Activated T-cell treated with anti-CD3 and anti-CD28 coated beads, Interleukin-2, amount 50 U/mL, for 4 hours (primary cell): Measurements from ENCODE around the gene CLHC1. TPM values are rescaled to one million over a fixed set of nuclear protein-coding genes. Genes with fewer than 3 reads are reported as not detected.
A peak's percentile ranks its signal among the peaks of the same experiment; 100 is the strongest.

ENCODE experiments used
- ATAC-seq, 2 donors: fragments of 200-7000 bp; cut with Tn5 transposase; one replicate each; pipeline ENCODE4 v1.10.0; 2021
- DNase-seq: peaks from one replicate; pipeline ENCODE4 v3.0.0-alpha.2; 2020
- H3K27me3 Mint-ChIP-seq: one replicate; pipeline ENCODE4 v1.8.0; 2021; ENCODE audit warnings: low read depth, mixed read lengths
- H3K36me3 Mint-ChIP-seq: one replicate; pipeline ENCODE4 v1.8.0; 2022; ENCODE audit warnings: mixed read lengths; ENCODE audit not compliant: insufficient read depth
- H3K4me1 Mint-ChIP-seq: one replicate; pipeline ENCODE4 v1.8.0; 2021; ENCODE audit warnings: low read depth, mixed read lengths
- H3K4me3 Mint-ChIP-seq: one replicate; pipeline ENCODE4 v1.8.0; 2021; ENCODE audit warnings: mild to moderate bottlenecking, moderate library complexity, mixed read lengths
- H3K9me3 Mint-ChIP-seq: one replicate; pipeline ENCODE4 v1.8.0; 2021; ENCODE audit warnings: mixed read lengths
- total RNA-seq, 3 donors: library from RNA; stranded (reverse); gene quantifications; one replicate each; pipeline ENCODE4 v1.2.1, GENCODE V29; 2021

Gene CLHC1
- total RNA-seq, 3 donors from 2014 or later: 2.8 to 4.3 (median 3.6) TPM

- Mint-ChIP-seq H3K4me3 (no peak overlapping the region), H3K4me1 (peaks cover 4% of the 10 kb centered on the region), H3K9me3 (no peaks in the 10 kb centered on the region), H3K27me3 (no peaks in the 10 kb centered on the region), H3K36me3 (no peaks in the 10 kb centered on the region)
- peak; percentile 10 to 21 for ATAC-seq
- no peak for DNase-seq
These were observed 74.6 kb downstream of the CLHC1 start for GRCh38 chr2:55157474-55157884.

DNA sequence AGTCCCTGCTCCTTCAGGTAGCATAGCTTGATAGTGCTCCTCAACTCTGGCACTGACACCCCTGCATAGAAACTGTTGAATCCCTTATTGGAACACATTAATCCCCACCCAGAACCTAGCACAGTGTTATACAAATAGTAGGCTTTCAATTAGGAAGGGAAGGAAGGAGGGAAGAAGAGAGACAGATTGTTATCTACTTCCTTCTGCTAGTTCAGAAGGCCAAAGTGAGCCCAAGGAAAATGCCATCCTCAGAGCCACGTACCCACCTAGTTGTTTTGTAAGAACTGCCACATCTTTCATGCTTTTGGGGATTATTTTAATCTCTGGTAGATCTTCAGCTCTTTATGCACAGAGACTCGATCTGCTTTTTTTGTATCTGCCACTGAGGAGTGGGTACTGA is 75.1 kb downstream of the CLHC1 start:
- peaks cover 4% of the 10 kb centered on the region for H3K4me1 Mint-ChIP-seq
- H3K4me3 Mint-ChIP-seq: no peak overlapping the region
- no peaks in the 10 kb centered on the region for H3K27me3 Mint-ChIP-seq
- DNase-seq (no peak), ATAC-seq (no peak)
- no peaks in the 10 kb centered on the region for H3K9me3 Mint-ChIP-seq
- no peaks in the 10 kb centered on the region for H3K36me3 Mint-ChIP-seq

GRCh38 chr2:55156326-55156725 is 75.8 kb downstream of the CLHC1 start:
- no peaks in the 10 kb centered on the region for H3K27me3 Mint-ChIP-seq
- no peaks in the 10 kb centered on the region for H3K36me3 Mint-ChIP-seq
- H3K4me1 Mint-ChIP-seq: peaks cover 4% of the 10 kb centered on the region
- no peak overlapping the region for H3K4me3 Mint-ChIP-seq
- ATAC-seq (no peak), DNase-seq (no peak)
- H3K9me3 Mint-ChIP-seq: no peaks in the 10 kb centered on the region

DNA sequence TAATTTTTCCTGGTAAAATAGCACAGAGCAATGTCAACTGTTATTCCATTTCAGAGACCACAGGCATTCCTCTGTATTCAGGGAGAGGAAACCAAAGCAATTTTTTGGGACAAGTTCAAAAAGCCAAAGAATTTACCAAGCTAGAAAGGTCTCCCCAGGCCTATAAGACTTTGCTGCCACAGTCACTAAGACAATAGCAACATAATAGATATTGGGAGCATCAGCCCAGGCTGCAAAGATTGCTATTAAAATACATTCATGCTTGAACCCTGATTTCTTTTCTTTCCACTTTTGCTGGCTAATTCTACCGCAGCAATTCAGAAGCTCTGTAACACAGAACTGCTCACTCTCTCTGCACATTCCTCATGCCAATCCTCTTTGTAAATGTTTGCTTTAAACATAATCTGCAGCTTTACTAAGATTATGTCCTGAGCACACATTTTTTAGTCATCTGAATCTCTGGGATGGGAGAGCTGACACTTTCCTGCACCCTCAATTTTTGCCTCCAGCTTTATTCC is 76.3 kb downstream of the CLHC1 start:
- Mint-ChIP-seq H3K4me3 (no peak overlapping the region), H3K9me3 (no peaks in the 10 kb centered on the region), H3K36me3 (no peaks in the 10 kb centered on the region), H3K4me1 (peaks cover 4% of the 10 kb centered on the region), H3K27me3 (no peaks in the 10 kb centered on the region)
- no peak for DNase-seq
- ATAC-seq: no peak

DNA sequence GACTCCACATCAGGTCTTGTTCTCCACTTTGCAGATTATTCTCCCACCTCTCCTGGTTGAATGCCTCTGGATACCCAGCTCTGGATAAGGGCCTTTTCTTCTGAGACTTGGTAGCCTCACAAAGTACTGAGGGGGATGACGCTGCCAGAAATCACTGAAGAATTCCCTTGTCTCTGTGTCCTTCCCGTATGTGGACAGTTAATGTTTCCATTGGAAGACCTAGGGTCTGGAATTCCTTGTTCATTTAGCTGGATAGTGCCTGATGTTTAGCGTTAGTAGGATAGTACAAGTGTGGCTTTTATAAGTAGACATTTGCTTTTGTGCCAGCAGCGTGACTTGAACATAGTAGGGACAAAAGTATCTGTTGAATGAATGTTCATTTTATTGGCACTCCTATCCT is 76.9 kb downstream of the CLHC1 start:
- H3K27me3 Mint-ChIP-seq: no peaks in the 10 kb centered on the region
- H3K9me3 Mint-ChIP-seq: no peaks in the 10 kb centered on the region
- H3K4me3 Mint-ChIP-seq: no peak overlapping the region
- H3K36me3 Mint-ChIP-seq: no peaks in the 10 kb centered on the region
- peaks cover 4% of the 10 kb centered on the region for H3K4me1 Mint-ChIP-seq
- ATAC-seq: no peak
- no peak for DNase-seq

DNA sequence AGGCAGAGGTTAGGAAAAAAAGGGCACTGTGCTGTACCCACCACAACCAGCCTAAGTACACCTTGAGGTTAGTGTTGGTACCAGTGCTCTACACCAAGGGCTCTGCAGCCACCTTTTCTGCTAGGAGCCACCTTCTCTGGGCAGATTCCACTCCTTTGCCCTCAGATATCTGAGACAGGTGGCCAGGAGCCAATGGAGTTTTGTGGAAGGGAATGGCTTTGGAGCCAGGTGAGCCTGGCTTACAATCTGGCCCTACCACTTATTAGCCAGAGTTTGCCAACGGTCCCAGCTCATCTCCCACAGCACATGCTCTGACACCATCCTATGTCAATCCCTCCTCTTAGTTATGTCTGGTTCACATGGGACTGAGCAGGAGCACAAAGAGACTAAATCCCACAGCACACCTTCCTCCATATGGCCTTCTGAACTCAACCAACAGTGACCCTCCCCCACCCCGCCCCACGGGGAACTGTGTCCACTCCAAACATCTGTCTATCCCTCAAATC is 77.5 kb downstream of the CLHC1 start:
- ATAC-seq (no peak), DNase-seq (no peak)
- H3K4me1 Mint-ChIP-seq: peaks cover 4% of the 10 kb centered on the region
- no peak overlapping the region for H3K4me3 Mint-ChIP-seq
- no peaks in the 10 kb centered on the region for H3K36me3 Mint-ChIP-seq
- no peaks in the 10 kb centered on the region for H3K9me3 Mint-ChIP-seq
- H3K27me3 Mint-ChIP-seq: no peaks in the 10 kb centered on the region

- ATAC-seq (no peak), DNase-seq (no peak)
- no peaks in the 10 kb centered on the region for H3K9me3 Mint-ChIP-seq
- no peaks in the 10 kb centered on the region for H3K36me3 Mint-ChIP-seq
- peaks cover 4% of the 10 kb centered on the region for H3K4me1 Mint-ChIP-seq
- no peaks in the 10 kb centered on the region for H3K27me3 Mint-ChIP-seq
- H3K4me3 Mint-ChIP-seq: no peak overlapping the region
These were observed 78.4 kb downstream of the CLHC1 start for GRCh38 chr2:55153584-55154299.

- Mint-ChIP-seq H3K9me3 (no peaks in the 10 kb centered on the region), H3K36me3 (no peaks in the 10 kb centered on the region), H3K4me3 (no peak overlapping the region), H3K4me1 (peaks cover 4% of the 10 kb centered on the region), H3K27me3 (no peaks in the 10 kb centered on the region)
- DNase-seq: no peak
- no peak for ATAC-seq
These were observed 79.3 kb downstream of the CLHC1 start for GRCh38 chr2:55152475-55153412.

DNA sequence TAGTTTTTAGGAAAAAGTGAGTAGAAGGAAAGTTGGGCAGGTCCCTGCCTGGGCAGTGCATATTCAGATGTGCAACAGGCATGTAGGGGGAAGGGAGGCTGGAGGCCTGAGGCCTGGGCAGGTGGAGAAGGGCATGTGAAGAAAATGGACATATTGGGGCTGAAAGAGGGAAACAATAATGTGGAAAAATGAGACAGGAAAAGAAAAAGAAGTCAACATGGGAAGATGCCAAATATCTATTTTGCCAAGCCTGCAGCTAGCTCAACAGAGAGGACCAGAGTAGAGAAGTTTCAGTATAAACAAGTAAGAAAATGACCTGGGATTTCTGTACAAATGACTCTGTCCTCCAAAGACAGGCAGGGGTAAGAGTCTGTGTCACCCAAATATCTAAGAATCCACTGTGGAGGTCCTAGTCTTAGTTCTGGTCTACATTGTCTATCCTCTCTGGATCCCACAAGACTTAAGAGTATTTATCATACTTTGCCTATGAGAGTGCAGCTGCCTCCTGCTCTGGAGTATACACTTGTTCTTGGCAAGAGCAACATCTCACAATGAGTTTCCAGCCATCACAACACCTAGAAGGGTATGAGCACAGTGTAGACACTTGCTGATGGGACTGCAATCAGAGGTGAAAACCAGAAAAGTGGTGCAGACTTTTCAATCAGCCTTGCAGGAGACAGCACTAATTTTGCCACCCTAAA is 80.2 kb downstream of the CLHC1 start:
- no peak overlapping the region for H3K4me3 Mint-ChIP-seq
- H3K27me3 Mint-ChIP-seq: no peaks in the 10 kb centered on the region
- H3K4me1 Mint-ChIP-seq: no peaks in the 10 kb centered on the region
- DNase-seq (no peak), ATAC-seq (no peak)
- no peaks in the 10 kb centered on the region for H3K9me3 Mint-ChIP-seq
- H3K36me3 Mint-ChIP-seq: no peaks in the 10 kb centered on the region

DNA sequence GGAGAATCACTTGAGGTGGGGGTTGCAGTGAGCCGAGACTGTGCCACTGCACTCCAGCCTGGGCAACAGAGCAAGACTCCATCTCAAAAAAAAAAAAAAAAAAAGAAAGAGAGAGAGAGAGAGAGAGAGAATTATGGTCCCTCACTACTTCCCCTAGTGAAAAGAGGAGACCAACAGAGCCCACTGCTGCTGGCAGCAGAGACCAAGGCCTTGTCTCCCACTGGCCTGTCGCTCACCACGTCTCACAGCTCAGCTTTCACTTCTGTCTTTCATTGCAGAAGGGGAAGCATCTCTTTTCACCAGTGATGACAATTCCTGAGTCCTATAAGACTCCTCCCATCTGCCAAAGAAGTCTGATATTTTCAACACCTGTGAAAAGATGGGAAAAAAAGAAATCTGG is 81.3 kb downstream of the CLHC1 start:
- no peak overlapping the region for H3K4me3 Mint-ChIP-seq
- H3K27me3 Mint-ChIP-seq: no peaks in the 10 kb centered on the region
- no peaks in the 10 kb centered on the region for H3K36me3 Mint-ChIP-seq
- no peaks in the 10 kb centered on the region for H3K4me1 Mint-ChIP-seq
- DNase-seq: no peak
- ATAC-seq: no peak
- H3K9me3 Mint-ChIP-seq: no peaks in the 10 kb centered on the region

- no peak overlapping the region for H3K4me3 Mint-ChIP-seq
- ATAC-seq (no peak), DNase-seq (no peak)
- no peaks in the 10 kb centered on the region for H3K4me1 Mint-ChIP-seq
- no peaks in the 10 kb centered on the region for H3K27me3 Mint-ChIP-seq
- no peaks in the 10 kb centered on the region for H3K36me3 Mint-ChIP-seq
- H3K9me3 Mint-ChIP-seq: no peaks in the 10 kb centered on the region
These were observed 83.8 kb downstream of the CLHC1 start for GRCh38 chr2:55148269-55148668.

GRCh38 chr2:55147531-55147930 is 84.6 kb downstream of the CLHC1 start:
- DNase-seq: no peak
- no peak for ATAC-seq
- Mint-ChIP-seq H3K4me3 (no peak overlapping the region), H3K27me3 (no peaks in the 10 kb centered on the region), H3K9me3 (peaks cover under 1% of the 10 kb centered on the region), H3K36me3 (no peaks in the 10 kb centered on the region), H3K4me1 (peaks cover 2% of the 10 kb centered on the region)

DNA sequence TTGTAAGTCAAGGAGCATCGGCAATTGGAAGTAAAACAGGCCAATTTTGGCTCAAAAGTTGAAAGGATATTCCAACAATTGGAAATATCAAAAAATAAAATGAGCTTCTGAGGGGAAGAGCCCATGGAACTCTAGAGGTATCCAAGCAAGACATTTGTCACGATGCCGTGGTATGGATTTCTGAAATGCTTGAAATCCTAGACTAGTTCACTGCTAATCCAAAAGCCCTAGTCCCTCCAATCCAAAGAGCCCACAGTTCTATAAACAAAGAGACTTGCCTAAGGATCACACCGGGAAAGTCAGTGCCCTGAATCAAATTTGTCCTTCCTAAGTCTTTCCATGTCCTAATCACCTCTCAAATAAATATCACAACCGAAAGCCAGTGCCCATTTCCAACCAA is 85.1 kb downstream of the CLHC1 start:
- Mint-ChIP-seq H3K4me3 (no peak overlapping the region), H3K9me3 (peaks cover 4% of the 10 kb centered on the region), H3K27me3 (no peaks in the 10 kb centered on the region), H3K4me1 (peaks cover 6% of the 10 kb centered on the region), H3K36me3 (no peaks in the 10 kb centered on the region)
- ATAC-seq: no peak
- DNase-seq: no peak

DNA sequence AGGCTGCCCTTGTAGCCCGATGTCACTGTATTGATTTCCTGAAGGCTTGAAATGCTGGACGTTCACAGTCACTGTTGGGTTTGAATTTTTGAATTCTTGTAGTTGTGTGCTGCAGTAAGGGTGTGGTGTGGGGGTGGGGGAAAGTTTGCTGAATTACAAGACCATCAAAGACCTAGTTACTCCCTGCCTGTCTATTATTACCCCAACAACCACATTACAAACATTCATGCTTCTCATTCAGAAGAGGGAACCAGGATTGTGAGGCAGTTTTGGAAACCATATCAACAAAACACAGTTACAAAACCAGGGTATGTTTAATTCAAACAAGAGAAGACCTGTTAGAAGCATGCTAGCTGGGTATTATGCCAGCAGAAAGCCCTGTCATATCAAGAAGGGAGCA is 85.8 kb downstream of the CLHC1 start:
- Mint-ChIP-seq H3K9me3 (peaks cover 4% of the 10 kb centered on the region), H3K4me1 (peaks cover 9% of the 10 kb centered on the region), H3K36me3 (no peaks in the 10 kb centered on the region), H3K4me3 (no peak overlapping the region), H3K27me3 (no peaks in the 10 kb centered on the region)
- ATAC-seq: no peak
- DNase-seq: no peak
